HG03064 (cell line): ENCODE data around the gene PIGC.
"Not testable (repeated sequence)": the region's sequence is repeated elsewhere in the genome, so short reads cannot be mapped to it uniquely, and the experiment has no call there.

Experiments
- ATAC-seq: cut with Tn5 transposase; IDR thresholded peaks from one replicate; pipeline ENCODE4 v1.9.1; 2021; ENCODE audit warnings: low read depth; ENCODE audit not compliant: unreplicated experiment

PIGC gene

GRCh38 chr1:172467446-172467845 is 23.6 kb upstream of the PIGC start:
- no peak for ATAC-seq

GRCh38 chr1:172466795-172467407 is 23.0 kb upstream of the PIGC start:
- no peak for ATAC-seq

GRCh38 chr1:172465617-172466016 is 21.7 kb upstream of the PIGC start:
- ATAC-seq = no peak

- ATAC-seq = no peak
Measured at GRCh38 chr1:172460887-172461315, 17.0 kb upstream of the PIGC start.

- no peak for ATAC-seq
Measured at GRCh38 chr1:172460177-172460576, 16.3 kb upstream of the PIGC start.

GRCh38 chr1:172457479-172458130 is 13.7 kb upstream of the PIGC start:
- no peak for ATAC-seq

DNA sequence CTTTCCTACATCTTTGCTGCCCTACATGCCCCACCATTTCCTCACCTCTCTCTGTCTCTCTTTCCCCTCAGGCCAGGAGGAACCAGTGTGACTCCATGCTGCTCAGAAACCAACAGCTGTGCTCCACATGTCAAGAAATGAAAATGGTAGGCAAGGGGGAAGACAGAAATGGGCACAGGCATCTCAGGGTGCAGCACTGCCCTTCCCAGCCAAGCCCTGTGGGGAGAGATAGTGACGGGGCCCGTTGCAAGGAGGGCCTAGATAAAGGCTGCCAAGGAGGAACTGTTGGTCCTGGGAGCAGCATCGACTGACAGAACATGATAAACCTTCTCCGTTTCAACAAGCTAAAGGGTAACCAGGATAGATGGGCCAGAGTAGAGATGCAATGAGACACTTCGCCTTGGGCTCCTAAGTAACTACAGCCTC is 12.5 kb upstream of the PIGC start:
- ATAC-seq = no peak

DNA sequence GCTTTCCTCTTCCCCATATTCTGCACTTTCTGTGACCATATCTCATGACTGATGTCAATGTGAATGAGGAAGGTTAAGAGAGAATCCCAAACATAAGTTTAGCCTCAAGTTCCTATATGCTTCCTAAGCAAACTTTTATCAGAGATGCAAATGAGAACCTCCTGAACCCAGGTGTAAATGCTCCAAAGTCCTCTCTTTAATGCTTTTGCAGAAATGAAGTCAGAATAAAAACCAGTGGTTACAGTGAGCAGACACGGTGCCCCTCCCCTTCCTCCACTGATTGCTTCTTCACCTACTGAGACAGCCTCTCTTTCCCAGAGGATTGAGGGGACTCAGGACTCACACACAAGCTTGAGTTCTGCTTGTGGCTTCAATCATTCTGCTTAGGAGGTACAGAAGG is 11.6 kb upstream of the PIGC start:
- ATAC-seq = no peak

- no peak for ATAC-seq
Measured at GRCh38 chr1:172453607-172454006, 9.7 kb upstream of the PIGC start.

DNA sequence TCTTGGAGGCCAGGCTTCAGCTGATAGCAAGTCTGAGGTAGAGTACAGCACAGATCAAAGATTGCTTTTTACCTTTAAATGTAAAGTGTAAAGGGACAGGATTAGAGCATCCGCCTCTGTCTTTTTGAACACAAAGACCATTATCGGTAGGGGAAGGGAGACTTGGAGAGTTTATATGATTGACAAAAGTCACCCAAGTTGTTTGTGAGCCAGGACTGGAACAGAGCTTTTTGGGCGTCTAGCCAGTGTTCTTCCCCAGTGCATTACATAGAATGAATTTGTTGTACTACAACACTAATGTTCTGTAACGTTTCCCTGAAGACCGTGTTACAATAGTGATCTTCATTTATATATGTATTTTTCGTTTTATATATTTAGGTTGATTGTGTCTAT is 9.3 kb upstream of the PIGC start:
- no peak for ATAC-seq

- ATAC-seq = no peak
Measured at GRCh38 chr1:172452536-172453152, 8.8 kb upstream of the PIGC start.

- ATAC-seq = no peak
Measured at GRCh38 chr1:172451002-172451443, 7.2 kb upstream of the PIGC start.

GRCh38 chr1:172450524-172450885 is 6.6 kb upstream of the PIGC start:
- ATAC-seq = no peak

GRCh38 chr1:172449585-172450523 is 6.0 kb upstream of the PIGC start:
- no peak for ATAC-seq

- ATAC-seq = no peak
Measured at GRCh38 chr1:172448995-172449584, 5.2 kb upstream of the PIGC start.

GRCh38 chr1:172447641-172448040 is 3.8 kb upstream of the PIGC start:
- ATAC-seq = no peak

- ATAC-seq = no peak
Measured at GRCh38 chr1:172446547-172446946, 2.7 kb upstream of the PIGC start.

- ATAC-seq = no peak
Measured at GRCh38 chr1:172442843-172443565, 865 bp downstream of the PIGC start.

GRCh38 chr1:172442404-172442803 is 1.5 kb downstream of the PIGC start:
- ATAC-seq = no peak

GRCh38 chr1:172437183-172437582 is 6.7 kb downstream of the PIGC start:
- not testable (repeated sequence) for ATAC-seq
